Measurements from ENCODE around the gene CNIH1.

DNA sequence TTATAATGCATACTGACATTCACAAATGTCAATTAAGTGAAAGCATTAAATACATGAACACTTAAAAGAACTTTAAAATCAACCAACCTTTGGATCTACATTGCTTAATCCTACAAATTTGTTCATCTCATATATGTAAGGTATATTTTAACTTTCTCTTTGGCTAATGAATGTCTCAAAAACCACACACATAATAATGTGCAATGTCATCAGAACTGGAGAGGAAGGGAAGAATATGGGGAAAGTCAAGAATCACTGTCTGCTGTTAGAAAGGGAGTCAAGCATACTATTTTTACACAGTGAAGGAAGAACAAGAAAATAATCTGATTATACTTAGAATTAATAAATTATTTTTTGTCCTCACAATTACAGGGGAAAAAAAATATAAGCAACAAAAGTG lies 42.7 kb upstream of the CNIH1 start:
- no peak for TF ChIP-seq EP300 (IDR thresholded peaks at IDR 0.05)
- TF ChIP-seq CTCF (IDR thresholded peaks at IDR 0.05): no peak

All from tibial nerve (tissue), 4 donors.